GM21423 (cell line): ENCODE measurements around the gene CAPN9.
"Not testable (repeated sequence)": the region's sequence is repeated elsewhere in the genome, so short reads cannot be mapped to it uniquely, and the experiment has no call there.

Experiments used
- ATAC-seq: cut with Tn5 transposase; IDR thresholded peaks from one replicate; pipeline ENCODE4 v1.9.1; 2021; ENCODE audit warnings: mild to moderate bottlenecking, moderate library complexity; ENCODE audit not compliant: unreplicated experiment

Gene CAPN9

GRCh38 chr1:230844561-230844960, 97.4 kb downstream of the CAPN9 start:
- ATAC-seq = no peak

DNA sequence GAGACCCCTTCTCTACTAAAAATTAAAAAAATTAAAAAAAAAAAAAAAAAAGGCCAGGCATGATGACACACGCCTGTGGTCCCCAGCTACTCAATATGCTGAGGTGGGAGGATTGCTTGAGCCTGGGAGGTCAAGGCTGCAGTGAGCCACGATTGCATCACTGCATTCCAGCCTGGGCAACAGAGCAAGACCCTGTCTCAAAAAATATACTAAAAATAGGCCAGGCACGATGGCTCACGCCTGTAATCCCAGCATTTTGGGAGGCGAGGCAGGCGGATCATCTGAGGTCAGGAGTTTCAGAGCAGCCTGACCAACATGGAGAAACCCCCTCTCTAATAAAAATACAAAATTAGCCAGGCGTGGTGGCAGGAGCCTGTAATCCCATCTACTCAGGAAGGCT, 98.0 kb downstream of the CAPN9 start:
- ATAC-seq = not testable (repeated sequence)

- no peak for ATAC-seq
Measured at GRCh38 chr1:230848235-230848634, 101.0 kb downstream of the CAPN9 start.

DNA sequence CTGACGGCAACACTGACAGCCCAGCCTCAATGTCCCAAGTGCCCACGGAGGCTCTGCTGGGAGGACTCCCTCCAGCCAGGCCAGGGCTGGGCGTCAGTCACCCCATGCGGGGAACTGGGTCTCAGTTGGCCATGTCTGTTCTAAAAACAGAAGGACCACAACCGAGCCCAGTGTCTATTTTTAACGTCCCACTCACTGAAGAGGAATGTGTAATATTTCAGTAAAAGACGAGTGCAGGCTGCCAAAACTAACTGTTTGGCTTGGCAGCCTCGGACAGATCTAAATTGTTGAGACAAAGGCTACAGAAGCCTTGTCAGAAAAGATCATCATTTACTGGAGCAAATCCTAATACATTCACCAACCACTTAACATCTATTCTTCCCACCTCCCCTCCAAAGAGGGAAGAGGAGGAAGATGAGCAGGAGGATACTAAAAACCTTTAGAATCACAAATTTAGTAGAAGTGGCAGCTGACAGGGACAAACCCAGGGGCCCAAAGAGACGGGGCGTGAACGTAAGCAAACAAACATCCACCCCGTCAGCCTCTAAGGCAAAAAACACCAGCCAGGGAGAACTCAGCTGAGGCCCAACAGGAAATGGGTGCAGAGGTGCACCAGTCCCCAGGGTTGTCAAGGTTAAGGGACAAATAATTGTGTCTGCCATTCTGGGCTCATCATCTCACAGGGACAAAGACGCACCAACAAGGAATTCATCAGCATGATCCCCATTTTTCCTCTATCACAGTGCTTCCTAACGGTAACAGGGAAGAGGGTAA, 102.5 kb downstream of the CAPN9 start:
- ATAC-seq = no peak

DNA sequence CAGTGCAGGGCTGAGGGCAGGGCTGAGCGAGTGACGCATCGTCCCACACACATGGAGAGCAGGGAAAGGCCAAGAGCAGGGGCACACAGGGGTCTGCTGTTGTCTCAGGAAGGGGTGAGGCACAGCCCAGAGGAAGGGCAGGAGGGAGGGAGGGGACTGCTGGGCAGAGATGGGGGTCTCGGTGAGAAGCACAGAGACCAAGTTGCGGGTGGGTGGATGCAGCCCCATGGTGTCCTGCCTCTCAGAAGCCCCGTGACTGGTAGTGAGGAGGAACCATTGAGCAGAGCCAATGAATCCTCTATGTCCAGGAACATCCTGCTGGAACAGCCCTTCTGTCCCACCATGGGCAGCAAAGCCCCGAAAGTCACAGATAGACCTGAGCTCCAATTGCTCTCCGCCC, 103.4 kb downstream of the CAPN9 start:
- ATAC-seq = no peak

- ATAC-seq = no peak
Measured at GRCh38 chr1:230851291-230851691, 104.1 kb downstream of the CAPN9 start.
